NCI-H2227 (cell line): Measurements from ENCODE around the gene AGER.
"Not testable (repeated sequence)": the region's sequence is repeated elsewhere in the genome, so short reads cannot be mapped to it uniquely, and the experiment has no call there.

ENCODE experiments used
- DNase-seq: peaks from one replicate; lab custom pipeline; 2025; ENCODE audit not compliant: unreplicated experiment; lab: John Stamatoyannopoulos, UW

Gene AGER

GRCh38 chr6:32187725-32188380 is 3.8 kb upstream of the AGER start:
- DNase-seq, result not testable (repeated sequence)

GRCh38 chr6:32187009-32187709 is 3.1 kb upstream of the AGER start:
- no peak for DNase-seq

- DNase-seq, result not testable (repeated sequence)
Measured at GRCh38 chr6:32186151-32186840, 2.2 kb upstream of the AGER start.

- DNase-seq, result peak; percentile 74
Measured at GRCh38 chr6:32185681-32186131, 1.7 kb upstream of the AGER start.

DNA sequence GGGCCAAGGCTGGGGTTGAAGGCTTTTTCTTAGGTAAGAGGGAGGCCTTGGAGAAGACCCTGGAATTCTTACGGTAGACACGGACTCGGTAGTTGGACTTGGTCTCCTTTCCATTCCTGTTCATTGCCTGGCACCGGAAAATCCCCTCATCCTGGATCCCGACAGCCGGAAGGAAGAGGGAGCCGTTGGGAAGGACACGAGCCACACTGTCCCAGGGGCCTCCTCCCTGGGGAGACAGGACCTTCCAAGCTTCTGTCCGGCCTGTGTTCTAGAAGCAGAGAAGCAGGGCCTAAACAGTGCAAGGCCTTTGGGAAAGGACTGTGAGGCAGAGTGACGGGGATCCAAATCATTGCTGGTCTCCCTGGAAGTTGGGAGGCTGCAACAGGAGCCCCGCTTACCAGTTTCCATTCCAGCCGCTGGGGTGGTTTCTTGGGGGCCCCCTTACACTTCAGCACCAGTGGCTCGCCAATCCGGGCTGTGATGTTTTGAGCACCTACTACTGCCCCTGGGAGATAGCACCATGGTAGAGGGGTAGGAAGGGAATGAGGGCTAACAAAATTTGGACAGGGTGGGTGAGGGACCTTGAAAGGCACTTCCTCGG is 470 bp downstream of the AGER start:
- no peak for DNase-seq

- no peak for DNase-seq
Measured at GRCh38 chr6:32183030-32183429, 1.0 kb downstream of the AGER start.

DNA sequence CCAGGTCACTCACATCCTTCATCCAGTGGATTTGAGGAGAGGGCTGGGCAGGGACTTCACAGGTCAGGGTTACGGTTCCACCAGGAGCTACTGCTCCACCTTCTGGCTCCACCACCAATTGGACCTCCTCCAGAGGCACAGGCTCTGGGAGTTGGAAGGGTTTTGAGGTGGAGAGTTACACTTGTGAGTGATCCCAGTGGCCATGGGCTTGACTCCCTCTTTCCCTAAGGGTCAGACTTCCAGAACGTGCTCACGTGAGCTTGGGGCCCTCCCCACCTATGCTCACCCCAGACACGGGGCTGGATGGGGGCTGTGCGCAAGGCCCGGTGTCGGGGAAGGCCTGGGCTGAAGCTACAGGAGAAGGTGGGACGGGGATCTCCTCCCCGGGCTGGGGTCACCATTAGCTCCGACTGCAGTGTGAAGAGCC is 1.5 kb downstream of the AGER start:
- DNase-seq, result no peak

DNA sequence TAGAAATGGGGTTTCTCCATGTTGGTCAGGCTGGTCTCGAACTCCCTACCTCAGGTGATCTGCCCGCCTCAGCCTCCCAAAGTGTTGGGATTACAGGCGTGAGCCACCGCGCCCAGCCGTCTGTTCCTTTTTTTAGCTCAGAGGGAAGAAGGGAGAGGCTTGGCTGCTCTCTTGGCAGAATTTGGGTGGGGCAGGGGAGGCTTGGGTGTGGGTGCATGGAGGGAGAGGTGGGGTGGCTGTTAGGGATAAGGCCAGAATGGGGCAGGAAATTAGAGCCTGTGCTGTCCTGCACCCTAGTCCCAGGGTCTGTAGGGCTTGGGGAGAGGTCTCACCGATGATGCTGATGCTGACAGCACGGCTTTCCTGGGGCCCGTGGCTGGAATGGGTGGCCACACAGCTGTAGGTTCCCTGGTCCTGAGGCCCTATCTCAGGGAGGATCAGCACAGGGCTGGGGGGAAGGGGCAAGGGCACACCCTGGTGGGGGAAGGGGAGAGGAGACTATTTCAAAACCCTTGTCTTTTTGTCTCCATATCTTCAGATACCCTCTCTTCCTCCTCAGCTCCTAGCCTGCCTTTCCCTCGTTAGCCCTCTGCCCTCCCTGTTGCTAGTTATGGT is 2.0 kb downstream of the AGER start:
- DNase-seq, result no peak

DNA sequence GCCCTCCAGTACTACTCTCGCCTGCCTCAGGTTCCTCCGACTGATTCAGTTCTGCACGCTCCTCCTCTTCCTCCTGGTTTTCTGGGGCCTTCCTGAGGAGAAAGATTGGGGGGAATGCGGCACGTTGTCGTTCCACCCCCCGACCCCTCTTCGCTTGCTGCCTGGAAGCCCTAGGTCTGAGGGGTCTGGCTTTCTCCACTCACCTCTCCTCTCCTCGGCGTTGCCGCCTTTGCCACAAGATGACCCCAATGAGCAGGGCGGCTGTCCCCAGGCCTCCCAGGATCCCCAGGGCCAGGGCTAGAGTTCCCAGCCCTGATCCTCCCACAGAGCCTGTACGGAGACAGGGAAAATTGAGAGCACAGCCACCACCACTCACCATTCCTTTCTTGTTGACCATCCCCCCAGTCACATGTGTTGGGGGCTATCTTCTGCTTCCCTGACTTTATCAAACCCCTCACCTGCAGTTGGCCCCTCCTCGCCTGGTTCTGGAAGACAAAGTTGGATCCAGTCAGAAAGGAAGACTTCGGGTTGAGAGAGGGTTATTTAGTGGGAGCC is 2.8 kb downstream of the AGER start:
- DNase-seq, result no peak

- DNase-seq, result no peak
Measured at GRCh38 chr6:32179766-32180405, 4.2 kb downstream of the AGER start.

DNA sequence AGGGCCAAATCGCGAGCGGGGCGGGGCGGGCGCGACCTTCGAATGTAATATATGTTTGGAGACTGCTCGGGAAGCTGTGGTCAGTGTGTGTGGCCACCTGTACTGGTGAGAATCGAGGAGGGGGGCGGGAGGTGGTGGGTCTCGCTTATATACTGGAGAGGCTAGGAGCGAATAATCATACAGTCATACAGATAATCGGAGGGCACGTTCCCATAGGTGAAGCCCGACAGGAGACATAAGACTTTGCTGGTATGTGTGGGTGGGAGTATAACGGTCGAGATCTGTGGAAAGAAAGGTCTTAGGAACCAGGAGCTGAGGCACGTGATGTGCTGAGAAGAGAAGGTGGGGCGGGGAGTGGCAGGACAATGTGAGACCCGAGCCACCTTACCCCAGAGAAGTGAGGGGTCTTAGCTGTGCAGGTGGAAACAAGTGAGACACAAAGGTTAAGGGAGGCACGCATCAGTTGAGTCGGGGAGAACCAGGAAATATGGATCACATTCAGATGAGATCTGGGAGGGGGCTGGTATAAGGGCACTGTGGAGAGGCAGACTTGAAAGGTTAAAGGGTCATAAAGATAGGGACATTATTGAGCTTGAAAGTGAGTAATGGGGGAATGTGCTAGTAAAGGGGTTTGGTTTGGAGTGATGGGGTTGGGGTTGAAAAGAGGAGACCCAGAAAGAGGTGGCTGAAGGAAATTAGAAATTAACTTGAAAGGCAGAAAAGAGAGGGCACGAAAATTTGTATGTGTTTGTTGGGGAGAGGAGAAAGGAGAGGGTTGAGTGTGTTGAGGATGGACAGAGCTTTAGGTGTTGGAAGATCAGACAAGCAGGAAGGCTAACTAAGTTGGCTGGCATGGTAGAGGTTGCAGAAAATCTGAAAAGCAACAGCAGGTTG is 5.3 kb downstream of the AGER start:
- DNase-seq, result no peak

DNA sequence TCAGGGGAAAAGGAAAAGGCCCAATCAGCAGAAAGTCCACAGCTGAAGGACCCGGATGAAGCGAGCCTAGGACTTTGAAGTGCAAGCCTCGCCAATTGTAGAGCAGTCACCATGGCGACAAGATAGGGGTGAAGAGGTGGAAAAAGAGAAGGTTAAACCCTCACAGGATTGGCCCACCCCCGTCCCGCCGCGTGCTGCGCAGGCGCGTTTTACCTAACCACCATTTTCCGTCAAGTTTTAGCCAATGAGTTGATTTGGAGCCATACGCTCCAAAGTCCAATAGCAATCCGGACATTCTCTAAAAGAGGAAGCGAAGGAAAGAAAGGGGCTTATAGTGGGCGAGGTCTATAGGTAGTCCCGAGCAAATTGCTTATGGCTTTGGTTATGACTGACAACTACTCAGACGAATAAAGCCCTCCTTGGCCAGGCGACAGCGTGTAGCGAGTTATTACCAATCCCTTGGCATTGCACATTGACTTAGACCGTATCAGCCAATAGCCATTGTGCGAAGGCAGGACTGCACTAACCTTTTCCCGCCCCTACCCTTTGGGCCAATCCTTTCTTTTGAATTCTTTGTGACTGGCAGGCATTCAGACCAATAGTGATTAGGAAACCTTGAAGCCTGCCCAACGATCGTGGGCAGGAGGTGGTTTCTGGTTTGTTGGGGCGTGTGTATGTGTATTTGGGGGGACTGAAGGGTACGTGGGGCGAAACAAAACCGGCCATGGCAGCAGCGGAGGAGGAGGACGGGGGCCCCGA is 6.1 kb downstream of the AGER start, which contains the start of gene RNF5:
RNF5 (plus strand) TSS at position 618 of the 759 bp plus-strand sequence; CDS start at position 725, 107 bp downstream.
- DNase-seq, result peak; percentile 99

GRCh38 chr6:32177183-32177787 is 6.8 kb downstream of the AGER start:
- peak; percentile 88 for DNase-seq

DNA sequence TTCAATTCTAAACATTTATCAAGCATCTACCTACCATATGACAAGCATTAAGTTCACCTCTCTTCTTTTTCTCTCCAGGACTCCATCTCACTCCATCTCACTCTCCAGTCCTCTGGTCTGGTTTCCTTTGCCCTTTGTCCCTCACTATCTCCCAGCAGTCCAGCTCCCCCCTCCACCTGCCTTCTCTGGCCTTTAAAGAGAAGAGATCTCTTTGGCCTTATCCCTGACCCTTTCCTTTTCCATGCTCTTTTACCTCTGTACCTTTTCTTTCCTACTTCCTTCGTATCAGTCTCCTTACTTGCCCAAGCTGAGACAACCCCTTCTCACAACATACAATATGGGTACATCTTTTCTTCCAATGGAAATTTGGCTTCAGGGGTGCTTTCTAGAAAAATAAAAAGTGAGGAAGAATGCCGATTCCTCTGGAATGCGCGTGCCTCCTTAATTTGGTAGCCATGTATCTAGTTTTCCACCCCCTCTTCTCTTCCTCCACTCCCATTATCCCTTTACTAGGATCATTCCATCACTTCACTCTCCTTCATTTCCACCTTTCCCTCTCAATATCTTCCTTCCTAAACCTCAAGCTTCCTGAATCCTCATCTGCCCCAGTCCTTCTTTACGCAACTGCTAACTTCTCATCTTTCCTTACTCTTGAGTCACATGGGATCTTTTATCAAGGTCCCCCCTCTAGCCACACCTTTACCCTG is 7.4 kb downstream of the AGER start:
- DNase-seq, result no peak

- DNase-seq, result peak; percentile 97
Measured at GRCh38 chr6:32175711-32176475, 8.2 kb downstream of the AGER start, which contains the start of gene AGPAT1. TSS of gene AGPAT1 (minus strand) at chr6:32176084. CDS start at chr6:32171496, 4,588 bp downstream.

DNA sequence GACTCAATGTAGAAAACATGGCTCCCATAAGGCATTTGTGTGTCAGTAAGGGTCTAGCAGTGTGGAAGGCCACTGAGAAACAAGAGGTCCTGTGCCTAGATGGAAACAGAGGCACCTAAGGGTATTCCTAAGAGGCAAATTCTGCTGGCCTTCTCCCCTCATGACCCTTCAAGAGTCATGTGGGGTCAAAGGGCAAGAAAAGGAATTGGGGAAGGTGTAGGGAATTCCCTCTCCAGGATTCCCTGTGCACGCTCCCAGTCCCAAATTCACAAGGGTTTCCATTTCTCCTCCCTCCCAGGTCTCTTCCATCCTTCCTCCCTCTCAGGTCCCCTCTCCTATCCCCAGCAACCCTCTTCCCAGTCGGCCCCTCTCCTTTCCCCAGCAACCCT is 8.7 kb downstream of the AGER start:
- DNase-seq, result no peak

- DNase-seq, result no peak
Measured at GRCh38 chr6:32174416-32174815, 9.6 kb downstream of the AGER start.
